GM18498 (cell line): ENCODE measurements around the gene HTR7.

Experiments
- ATAC-seq: cut with Tn5 transposase; IDR thresholded peaks from one replicate; pipeline ENCODE4 v1.9.1; 2021; ENCODE audit warnings: mild to moderate bottlenecking, moderate library complexity; ENCODE audit not compliant: unreplicated experiment

The HTR7 gene

GRCh38 chr10:90745565-90745964 lies 112.3 kb downstream of the HTR7 start:
- no peak for ATAC-seq

GRCh38 chr10:90743291-90743690 lies 114.5 kb downstream of the HTR7 start:
- no peak for ATAC-seq

- no peak for ATAC-seq
These were observed 115.8 kb downstream of the HTR7 start for GRCh38 chr10:90741926-90742565.

GRCh38 chr10:90740265-90740664 lies 117.6 kb downstream of the HTR7 start:
- no peak for ATAC-seq

GRCh38 chr10:90738885-90739284 lies 119.0 kb downstream of the HTR7 start:
- ATAC-seq, result no peak

- no peak for ATAC-seq
These were observed 123.4 kb downstream of the HTR7 start for GRCh38 chr10:90734415-90734814.

GRCh38 chr10:90732581-90732980 lies 125.3 kb downstream of the HTR7 start:
- no peak for ATAC-seq

GRCh38 chr10:90723416-90724068 lies 134.3 kb downstream of the HTR7 start:
- no peak for ATAC-seq

GRCh38 chr10:90722832-90723231 lies 135.0 kb downstream of the HTR7 start:
- no peak for ATAC-seq

- ATAC-seq, result no peak
These were observed 139.7 kb downstream of the HTR7 start for GRCh38 chr10:90718182-90718581.

- ATAC-seq, result no peak
These were observed 145.3 kb downstream of the HTR7 start for GRCh38 chr10:90712529-90712928.

- no peak for ATAC-seq
These were observed 148.1 kb downstream of the HTR7 start for GRCh38 chr10:90709727-90710126.

GRCh38 chr10:90707657-90708056 lies 150.2 kb downstream of the HTR7 start:
- no peak for ATAC-seq

GRCh38 chr10:90701428-90701827 lies 156.4 kb downstream of the HTR7 start:
- no peak for ATAC-seq

- ATAC-seq, result no peak
These were observed 161.7 kb downstream of the HTR7 start for GRCh38 chr10:90695915-90696676.
